ENCODE measurements around the gene TMEM151B. TPM values are rescaled to one million over a fixed set of nuclear protein-coding genes. Genes with fewer than 3 reads are reported as not detected.

Gene TMEM151B
- not detected in 2 replicates for total RNA-seq

DNA sequence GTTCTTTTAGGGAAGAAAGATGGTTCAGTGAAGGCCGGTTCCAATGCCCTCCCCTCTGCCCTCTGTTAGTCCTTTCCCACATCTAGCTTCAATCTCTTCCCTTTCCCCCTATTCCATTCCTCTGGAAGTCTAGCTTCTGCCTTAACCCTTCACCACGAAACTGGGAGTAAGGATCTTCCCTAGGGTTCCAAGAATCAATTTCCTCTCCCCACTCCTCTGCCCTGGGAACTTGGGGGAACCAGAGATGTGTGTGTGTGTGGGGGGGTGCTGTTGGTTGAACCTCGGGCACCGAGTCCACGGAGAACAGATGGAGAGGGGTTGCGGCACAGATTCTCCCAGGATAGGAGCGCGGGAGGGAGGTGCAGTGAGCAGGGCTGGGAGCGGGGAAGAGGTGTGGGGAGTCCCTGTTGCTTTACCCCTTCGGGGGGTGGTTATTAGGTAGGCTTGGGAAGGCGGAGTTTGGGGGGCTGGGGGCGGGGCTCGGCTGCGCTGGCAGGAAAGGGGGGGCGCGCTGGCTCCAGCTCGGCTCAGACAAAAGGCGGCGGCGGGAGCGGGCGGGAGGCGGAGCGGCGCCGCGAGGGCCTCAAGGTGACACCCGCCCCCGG, at the start of gene TMEM151B:
Gene TMEM151B, plus strand, starts transcription at position 530 of the 605 bp plus-strand sequence. CDS start 293 bp downstream, outside the sequence.

DNA sequence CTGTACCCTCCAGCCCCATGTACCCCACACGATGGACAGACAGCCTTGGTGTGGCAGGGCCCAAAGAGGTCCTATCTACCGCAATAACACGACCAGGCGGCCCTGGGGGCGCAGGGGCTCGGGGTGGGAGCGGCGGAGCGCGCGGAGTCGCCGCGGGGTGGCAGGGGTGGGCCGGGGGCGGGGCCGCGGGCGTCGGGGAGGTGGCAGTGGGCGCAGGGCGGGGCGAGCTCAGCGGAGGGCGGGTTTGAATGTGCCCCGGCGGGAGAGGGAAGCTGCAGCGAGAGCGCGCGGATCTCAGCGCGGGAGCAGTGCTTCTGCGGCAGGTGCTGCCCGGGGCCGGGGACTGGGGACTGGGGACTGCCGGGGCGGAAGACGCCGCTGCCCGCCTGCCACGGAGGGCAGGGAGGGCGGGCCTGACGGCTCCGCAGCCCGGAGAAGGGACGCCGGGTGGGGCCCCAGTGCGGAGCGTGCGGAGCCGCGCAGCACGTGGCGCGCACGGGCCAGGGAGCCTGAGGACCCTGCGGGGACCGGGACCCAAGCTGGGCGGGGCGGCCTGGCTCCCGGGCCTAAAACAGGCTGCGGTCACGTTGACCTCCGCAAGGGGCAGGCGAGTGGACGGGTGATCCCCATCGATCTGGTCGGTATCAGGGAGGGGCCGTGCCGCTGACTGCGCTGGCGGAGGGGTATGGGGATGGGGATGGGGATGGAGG, 46.8 kb upstream of the TMEM151B start, which contains the start of gene SLC29A1:
Gene SLC29A1, plus strand, starts transcription at position 277 of the 710 bp plus-strand sequence. CDS start 3,719 bp downstream, outside the sequence.

DNA sequence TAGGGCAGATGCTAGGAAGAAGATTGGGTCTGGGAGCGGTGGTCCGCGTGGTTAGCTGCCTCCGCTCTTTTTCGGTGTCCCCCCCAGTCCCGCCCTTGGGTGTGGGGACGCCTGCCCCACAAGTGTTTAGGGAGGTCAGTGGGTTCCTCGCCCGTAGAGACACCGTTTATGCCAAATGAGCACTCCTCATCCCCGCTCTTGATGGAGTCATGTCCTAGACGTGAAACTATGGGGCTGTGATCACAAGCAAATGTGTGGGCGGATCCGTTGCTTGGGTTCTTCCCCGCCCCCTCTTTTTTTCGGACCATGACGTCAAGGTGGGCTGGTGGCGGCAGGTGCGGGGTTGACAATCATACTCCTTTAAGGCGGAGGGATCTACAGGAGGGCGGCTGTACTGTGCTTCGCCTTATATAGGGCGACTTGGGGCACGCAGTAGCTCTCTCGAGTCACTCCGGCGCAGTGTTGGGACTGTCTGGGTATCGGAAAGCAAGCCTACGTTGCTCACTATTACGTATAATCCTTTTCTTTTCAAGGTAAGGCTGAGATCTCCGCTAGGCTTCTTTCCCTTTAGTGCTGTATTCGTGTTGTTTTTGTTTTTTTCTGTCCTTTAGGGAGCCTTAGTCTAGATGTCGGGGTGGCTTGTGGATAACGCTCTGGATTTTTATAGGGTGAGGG, 23.4 kb upstream of the TMEM151B start, which contains the start of gene HSP90AB1:
Gene HSP90AB1, plus strand, starts transcription at position 439 of the 675 bp plus-strand sequence. CDS start 1,529 bp downstream, outside the sequence.

DNA sequence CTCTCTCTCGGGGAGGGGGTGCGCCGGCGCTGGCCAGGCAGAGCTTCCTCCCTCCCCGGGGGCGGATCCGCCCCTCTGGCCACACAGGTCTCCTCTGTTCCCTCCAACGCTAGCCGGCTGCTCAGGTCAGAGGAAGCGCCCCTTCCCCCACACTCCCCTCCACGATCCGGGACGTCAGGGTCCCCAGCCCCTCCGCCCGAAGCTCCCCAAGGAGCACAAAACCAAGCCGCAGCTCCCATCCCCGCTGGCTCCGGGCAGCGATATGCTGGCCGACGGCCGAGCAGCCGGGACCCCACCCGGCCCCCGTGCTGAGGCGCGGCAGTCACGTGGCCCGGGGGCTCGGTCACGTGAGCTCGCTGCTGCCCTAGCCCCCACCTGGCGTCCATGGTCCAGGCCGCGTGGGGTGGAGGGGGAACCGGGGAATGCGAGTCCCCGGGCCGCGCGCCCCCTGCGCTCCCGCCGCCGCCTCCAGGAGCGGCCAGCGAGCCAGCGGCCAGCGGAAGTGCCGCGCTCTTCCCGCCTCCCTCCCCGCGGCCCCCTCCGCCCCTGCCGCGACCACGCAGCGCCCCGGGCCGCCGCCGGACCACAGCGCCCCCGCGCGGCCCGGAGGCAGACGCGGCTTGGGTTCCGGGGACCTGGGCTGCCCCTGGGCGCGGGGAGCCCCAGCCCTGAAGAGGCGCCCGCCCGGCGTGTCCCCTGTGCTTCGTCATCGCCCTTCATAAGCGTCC, 13.1 kb upstream of the TMEM151B start, which contains the start of gene SLC35B2:
Gene SLC35B2, minus strand, starts transcription at position 504 of the 728 bp plus-strand sequence. Its CDS starts 118 bp downstream, at position 386.

DNA sequence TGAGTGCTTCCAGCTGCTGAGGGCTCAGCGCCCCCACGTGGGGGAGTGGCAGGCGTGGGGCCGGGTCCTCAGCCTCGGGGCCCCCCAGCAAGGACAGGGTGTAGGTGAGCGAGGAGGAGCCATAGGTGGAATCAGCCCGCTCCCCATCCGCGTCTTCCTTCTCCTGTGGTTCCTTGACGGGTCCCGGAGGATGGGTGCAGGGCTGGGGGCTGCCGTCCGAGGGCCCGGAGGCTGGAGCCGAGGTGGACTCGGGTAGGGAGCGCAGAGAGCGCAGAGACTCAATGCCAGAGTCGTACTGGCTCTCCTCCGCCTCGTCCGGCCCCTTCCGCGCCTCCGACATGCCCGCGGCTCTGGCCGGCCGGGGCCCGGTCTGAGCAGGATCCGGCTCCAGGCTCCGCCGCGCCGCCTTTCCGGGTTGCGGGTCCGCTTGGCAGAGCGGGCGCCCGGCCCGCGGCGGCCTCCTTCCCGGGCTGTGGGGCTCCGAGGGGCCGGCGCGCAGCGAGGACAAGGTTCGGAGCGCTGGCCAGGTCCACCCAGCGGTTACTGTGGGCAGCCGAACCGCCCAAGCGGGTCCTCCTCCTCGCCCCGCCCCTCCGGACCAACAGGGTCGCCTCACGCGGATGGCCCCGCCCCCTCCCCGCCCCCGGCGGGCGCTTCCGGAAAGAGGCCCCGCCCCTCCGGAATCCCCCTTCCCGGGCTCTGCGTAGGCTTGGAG, 5.1 kb upstream of the TMEM151B start, which contains the start of gene NFKBIE:
Gene NFKBIE, minus strand, starts transcription at position 545 of the 715 bp plus-strand sequence. Its CDS starts 205 bp downstream, at position 340.

DNA sequence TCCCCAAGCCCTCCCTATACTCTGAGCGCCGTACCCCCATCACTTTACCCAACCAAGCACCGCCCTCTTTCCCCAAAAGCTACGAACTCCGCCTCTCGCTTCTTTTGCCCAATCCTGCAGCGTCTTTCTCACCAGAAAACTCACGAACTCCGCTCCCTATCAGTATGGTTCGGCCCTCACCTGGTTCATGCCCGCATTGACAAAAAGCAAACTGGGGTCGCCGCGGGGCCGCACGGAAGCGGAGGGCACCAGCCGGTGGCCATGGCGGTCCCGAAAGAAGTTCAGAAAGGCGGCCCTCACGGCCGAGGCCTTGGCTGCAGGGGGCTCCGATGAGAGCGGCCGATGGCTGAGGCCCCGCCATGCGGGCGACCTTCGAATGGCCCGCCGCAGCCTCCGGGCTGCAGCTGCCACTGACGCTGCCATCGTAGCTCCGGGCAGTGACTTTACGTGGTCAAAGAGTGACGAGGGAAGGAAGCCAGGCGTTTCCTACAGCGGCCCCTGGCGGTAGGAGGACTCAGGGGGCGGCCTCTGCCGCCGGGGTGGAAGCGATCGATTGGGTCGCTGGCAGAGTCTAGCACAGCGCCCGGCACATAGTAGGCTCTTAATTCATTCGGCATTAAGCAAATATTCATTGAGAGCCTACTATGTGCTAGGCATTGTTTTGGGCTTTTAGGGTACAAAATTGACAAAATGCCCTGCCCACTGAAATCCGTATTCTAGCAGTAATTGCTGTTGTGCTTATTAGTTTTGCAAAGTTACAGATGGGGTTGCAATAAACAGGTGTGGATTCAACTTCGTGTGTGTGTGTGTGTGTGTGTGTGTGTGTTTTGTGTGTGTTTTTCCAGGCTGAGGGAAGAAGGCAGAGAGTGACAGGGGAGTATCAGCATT, 42.9 kb downstream of the TMEM151B start, which contains the start of gene AARS2:
Gene AARS2, minus strand, starts transcription at position 447 of the 888 bp plus-strand sequence. Its CDS starts 24 bp downstream, at position 423.

DNA sequence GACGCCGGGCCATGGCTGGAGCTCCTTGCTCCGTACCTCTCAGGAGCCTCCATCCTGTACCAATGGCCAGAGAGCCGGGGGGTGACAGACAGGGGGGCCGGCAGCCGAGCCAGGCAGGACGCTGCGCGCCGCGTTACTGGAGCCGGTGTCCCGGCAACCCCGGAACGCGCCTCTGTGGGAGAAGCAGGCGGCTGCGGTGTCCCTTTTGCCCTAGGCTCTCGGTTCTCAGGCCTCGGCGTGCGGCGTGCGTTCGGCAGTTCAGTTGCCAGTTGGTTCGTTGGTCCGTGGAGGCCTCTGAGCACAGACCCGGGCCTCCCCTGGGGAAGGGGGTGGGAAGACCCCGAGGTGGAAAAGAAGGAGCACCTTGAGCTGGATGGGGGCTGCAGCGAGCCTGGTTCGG, 72.2 kb downstream of the TMEM151B start, which contains the start of gene SPATS1:
Gene SPATS1, plus strand, starts transcription at position 162 of the 400 bp plus-strand sequence. CDS start 446 bp downstream, outside the sequence.

Other genes with a start within 250 kb of the TMEM151B start
- gene MRPL14, start 143.0 kb upstream of the TMEM151B start, total RNA-seq = 43.1 and 69.8 TPM in 2 replicates
- gene TMEM63B, start 142.9 kb upstream of the TMEM151B start, total RNA-seq = 22.8 and 27.7 TPM in 2 replicates
- not detected in 2 replicates for gene CAPN11, start 111.6 kb upstream of the TMEM151B start, total RNA-seq
- 2.0 TPM in 1 of 2 replicates, not detected in the other for gene MYMX, start 53.5 kb upstream of the TMEM151B start, total RNA-seq
- gene SLC29A1, start 46.9 kb upstream of the TMEM151B start, total RNA-seq = 20.0 and 33.6 TPM in 2 replicates
- gene HSP90AB1, start 23.3 kb upstream of the TMEM151B start, total RNA-seq = 797 and 817 TPM in 2 replicates
- 82.9 and 95.5 TPM in 2 replicates for gene SLC35B2, start 12.9 kb upstream of the TMEM151B start, total RNA-seq
- 12.7 and 25.2 TPM in 2 replicates for gene NFKBIE, start 4.9 kb upstream of the TMEM151B start, total RNA-seq
- gene AARS2, start 42.9 kb downstream of the TMEM151B start, total RNA-seq = 13.3 and 17.7 TPM in 2 replicates
- not detected in 2 replicates for gene SPATS1, start 72.2 kb downstream of the TMEM151B start, total RNA-seq
- 16.8 and 20.0 TPM in 2 replicates for gene CDC5L, start 117.3 kb downstream of the TMEM151B start, total RNA-seq

All from epithelial cell of alveolus of lung (primary cell).